Mesenchymal stem cell (in vitro differentiated cells and primary cell): ENCODE data around the gene NAP1L1.
A peak's percentile ranks its signal among the peaks of the same experiment; 100 is the strongest.

Source experiments
- DNase-seq: peaks from one replicate; pipeline ENCODE4 v3.0.0-alpha.2; 2013
- H2AFZ ChIP-seq: one replicate; pipeline ENCODE4 v1.6.1; 2013; ENCODE audit warnings: low read depth, mild to moderate bottlenecking, control low read depth, inconsistent platforms, low read length, moderate library complexity
- H2AK5ac ChIP-seq: 2 replicates; pipeline ENCODE4 v1.6.1; 2013; ENCODE audit warnings: low read length, moderate library complexity, mild to moderate bottlenecking, inconsistent platforms; ENCODE audit not compliant: severe bottlenecking
- H2BK120ac ChIP-seq: one replicate; pipeline ENCODE4 v1.6.1; 2013; ENCODE audit warnings: low read depth, mild to moderate bottlenecking, inconsistent platforms, low read length, moderate library complexity
- H2BK12ac ChIP-seq, 2 experiments: one replicate each; pipeline ENCODE4 v1.6.1; 2013; ENCODE audit warnings: inconsistent platforms in 2 of 2, low read length in 2 of 2, mild to moderate bottlenecking in 2 of 2, moderate library complexity in 2 of 2, control low read depth in 1 of 2
- H2BK15ac ChIP-seq: one replicate; pipeline ENCODE4 v1.6.1; 2013; ENCODE audit warnings: mild to moderate bottlenecking, low read depth, inconsistent platforms; ENCODE audit not compliant: poor library complexity, severe bottlenecking
- H2BK5ac ChIP-seq: 2 replicates; pipeline ENCODE4 v1.6.1; 2013; ENCODE audit warnings: low read depth, mild to moderate bottlenecking, low read length, control low read depth, inconsistent platforms; ENCODE audit not compliant: poor library complexity, severe bottlenecking
- H3K14ac ChIP-seq, 2 experiments: one replicate each; pipeline ENCODE4 v1.6.1; 2013; ENCODE audit warnings: inconsistent platforms in 2 of 2, low read length in 2 of 2, control low read depth in 1 of 2, mild to moderate bottlenecking in 1 of 2, moderate library complexity in 1 of 2
- H3K18ac ChIP-seq, 2 experiments: one replicate each; pipeline ENCODE4 v1.6.1; 2013; ENCODE audit warnings: inconsistent platforms in 2 of 2, low read length in 2 of 2, control low read depth in 1 of 2, low read depth in 1 of 2, mild to moderate bottlenecking in 1 of 2
- H3K23ac ChIP-seq, 2 experiments: one replicate each; pipeline ENCODE4 v1.6.1; 2013; ENCODE audit warnings: inconsistent platforms in 2 of 2, low read length in 2 of 2, mild to moderate bottlenecking in 2 of 2, moderate library complexity in 2 of 2, control low read depth in 1 of 2
- H3K27ac ChIP-seq: 2 replicates; pipeline ENCODE4 v1.5.1; 2013; ENCODE audit warnings: mild to moderate bottlenecking, moderate library complexity, low read length, control low read depth, inconsistent platforms; ENCODE audit not compliant: poor library complexity, severe bottlenecking
- H3K27me3 ChIP-seq, 2 experiments: 2 replicates each; pipeline versions ENCODE4 v1.6.1 to v1.7.0; 2013; ENCODE audit warnings: low read length in 2 of 2, mild to moderate bottlenecking in 2 of 2, moderate library complexity in 2 of 2, control low read depth in 1 of 2, inconsistent platforms in 1 of 2; ENCODE audit not compliant: control insufficient read depth in 1 of 2, insufficient read depth in 1 of 2
- H3K36me3 ChIP-seq, 2 experiments: 2 replicates each; pipeline versions ENCODE4 v1.6.1 to v1.7.0; 2013; ENCODE audit warnings: low read length in 2 of 2, control low read depth in 1 of 2, inconsistent platforms in 1 of 2, low read depth in 1 of 2, mild to moderate bottlenecking in 1 of 2; ENCODE audit not compliant: insufficient read depth in 2 of 2, control insufficient read depth in 1 of 2
- H3K4ac ChIP-seq, 2 experiments: one replicate each; pipeline ENCODE4 v1.6.1; 2013; ENCODE audit warnings: inconsistent platforms in 2 of 2, low read length in 2 of 2, mild to moderate bottlenecking in 2 of 2, moderate library complexity in 2 of 2, control low read depth in 1 of 2, low read depth in 1 of 2
- H3K4me1 ChIP-seq: 2 replicates; pipeline ENCODE4 v1.6.1; 2013; ENCODE audit warnings: low read depth, low read length, control low read depth; ENCODE audit not compliant: control insufficient read depth, insufficient read depth
- H3K4me2 ChIP-seq: 2 replicates; pipeline ENCODE4 v1.6.1; 2013; ENCODE audit warnings: low read length, mild to moderate bottlenecking, inconsistent platforms; ENCODE audit not compliant: poor library complexity, severe bottlenecking
- H3K4me3 ChIP-seq, 2 experiments: 2 replicates each; pipeline versions ENCODE4 v1.5.1 to v1.7.0; 2013; ENCODE audit warnings: low read length in 2 of 2, mild to moderate bottlenecking in 2 of 2, control low read depth in 1 of 2, low read depth in 1 of 2; ENCODE audit not compliant: insufficient read depth in 1 of 2
- H3K79me1 ChIP-seq: replicated peaks from 2 replicates; pipeline ENCODE4 v1.6.1; 2013; ENCODE audit warnings: mild to moderate bottlenecking, control low read depth, low read length, inconsistent platforms; ENCODE audit not compliant: poor library complexity, severe bottlenecking
- H3K9ac ChIP-seq: 2 replicates; pipeline ENCODE4 v1.7.0; 2013; ENCODE audit warnings: mild to moderate bottlenecking, low read length, moderate library complexity
- H3K9me3 ChIP-seq: 2 replicates; pipeline ENCODE4 v1.7.0; 2013; ENCODE audit warnings: mild to moderate bottlenecking, low read length; ENCODE audit not compliant: control insufficient read depth
- H4K8ac ChIP-seq: one replicate; pipeline ENCODE4 v1.6.1; 2013; ENCODE audit warnings: inconsistent platforms, mild to moderate bottlenecking, low read length, moderate library complexity
- H4K91ac ChIP-seq: one replicate; pipeline ENCODE4 v1.6.1; 2013; ENCODE audit warnings: mild to moderate bottlenecking, low read length, inconsistent platforms
- WGBS: methylation state at CpG from one replicate; pipeline ENCODE4 v1.1.7; 2013; ENCODE audit warnings: mixed read lengths; 5-methylcytosine and 5-hydroxymethylcytosine counted together

The NAP1L1 gene

DNA sequence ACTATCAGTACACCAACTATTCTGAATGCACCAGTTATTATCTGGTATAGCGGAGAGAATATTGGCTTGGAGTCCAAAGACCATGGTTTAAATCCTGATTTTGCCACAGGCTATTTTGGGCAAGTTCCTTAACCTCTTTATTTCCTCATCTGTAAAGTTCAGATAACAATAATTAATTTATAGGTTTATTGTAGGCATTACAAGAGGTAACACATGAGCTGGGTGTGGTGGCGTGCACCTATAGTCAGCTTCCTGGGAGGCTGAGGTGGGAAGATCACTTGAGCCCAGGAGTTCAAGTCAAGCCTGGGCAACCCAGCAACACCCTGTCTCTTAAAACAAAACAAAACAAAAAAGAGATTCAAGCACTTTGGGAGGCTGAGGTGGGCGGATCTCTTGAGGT lies 76.1 kb downstream of the NAP1L1 start:
- no peak overlapping the region for H2BK12ac ChIP-seq
- no peak overlapping the region for H3K9ac ChIP-seq
- H3K36me3 ChIP-seq, result no peaks in the 10 kb centered on the region
- H2AFZ ChIP-seq, result no peak overlapping the region
- H3K27ac ChIP-seq, result no peak overlapping the region
- H3K23ac ChIP-seq, result no peak overlapping the region
- H2BK15ac ChIP-seq, result no peak overlapping the region
- no peak overlapping the region for H4K91ac ChIP-seq
- no peak overlapping the region for H4K8ac ChIP-seq
- no peak overlapping the region for H2AK5ac ChIP-seq
- no peak overlapping the region for H3K4ac ChIP-seq
- 97% methylated on average over 2 of the region's 3 CpGs for WGBS
- no peak overlapping the region for H2BK5ac ChIP-seq
- no peaks in the 10 kb centered on the region for H3K79me1 ChIP-seq
- DNase-seq, result no peak
- H2BK120ac ChIP-seq, result no peak overlapping the region
- no peak overlapping the region for H3K14ac ChIP-seq
- H3K9me3 ChIP-seq, result no peaks in the 10 kb centered on the region
- H3K4me1 ChIP-seq, result peaks cover 4% of the 10 kb centered on the region
- H3K27me3 ChIP-seq, result no peaks in the 10 kb centered on the region
- H3K18ac ChIP-seq, result no peak overlapping the region
- H3K4me2 ChIP-seq, result no peak overlapping the region
- H3K4me3 ChIP-seq, result no peak overlapping the region

GRCh38 chr12:76007640-76008039 lies 76.8 kb downstream of the NAP1L1 start:
- DNase-seq, result no peak
- Histone ChIP-seq H3K9ac (no peak overlapping the region), H4K8ac (peak overlapping the region; percentile 22), H3K27ac (no peak overlapping the region), H3K14ac (no peak overlapping the region), H3K27me3 (no peaks in the 10 kb centered on the region), H3K4ac (no peak overlapping the region), H3K4me2 (no peak overlapping the region), H3K18ac (no peak overlapping the region), H2BK15ac (no peak overlapping the region), H2BK12ac (peak overlapping the region in 1 of 2 experiments; percentile 4), H3K23ac (no peak overlapping the region), H2BK120ac (no peak overlapping the region), H3K79me1 (no peaks in the 10 kb centered on the region), H2AFZ (no peak overlapping the region), H4K91ac (peak overlapping the region; percentile 67), H3K36me3 (no peaks in the 10 kb centered on the region), H3K4me3 (no peak overlapping the region), H3K4me1 (peaks cover 4% of the 10 kb centered on the region), H3K9me3 (no peaks in the 10 kb centered on the region), H2BK5ac (no peak overlapping the region), H2AK5ac (no peak overlapping the region)
- 69% methylated on average over 8 of the region's 8 CpGs for WGBS

DNA sequence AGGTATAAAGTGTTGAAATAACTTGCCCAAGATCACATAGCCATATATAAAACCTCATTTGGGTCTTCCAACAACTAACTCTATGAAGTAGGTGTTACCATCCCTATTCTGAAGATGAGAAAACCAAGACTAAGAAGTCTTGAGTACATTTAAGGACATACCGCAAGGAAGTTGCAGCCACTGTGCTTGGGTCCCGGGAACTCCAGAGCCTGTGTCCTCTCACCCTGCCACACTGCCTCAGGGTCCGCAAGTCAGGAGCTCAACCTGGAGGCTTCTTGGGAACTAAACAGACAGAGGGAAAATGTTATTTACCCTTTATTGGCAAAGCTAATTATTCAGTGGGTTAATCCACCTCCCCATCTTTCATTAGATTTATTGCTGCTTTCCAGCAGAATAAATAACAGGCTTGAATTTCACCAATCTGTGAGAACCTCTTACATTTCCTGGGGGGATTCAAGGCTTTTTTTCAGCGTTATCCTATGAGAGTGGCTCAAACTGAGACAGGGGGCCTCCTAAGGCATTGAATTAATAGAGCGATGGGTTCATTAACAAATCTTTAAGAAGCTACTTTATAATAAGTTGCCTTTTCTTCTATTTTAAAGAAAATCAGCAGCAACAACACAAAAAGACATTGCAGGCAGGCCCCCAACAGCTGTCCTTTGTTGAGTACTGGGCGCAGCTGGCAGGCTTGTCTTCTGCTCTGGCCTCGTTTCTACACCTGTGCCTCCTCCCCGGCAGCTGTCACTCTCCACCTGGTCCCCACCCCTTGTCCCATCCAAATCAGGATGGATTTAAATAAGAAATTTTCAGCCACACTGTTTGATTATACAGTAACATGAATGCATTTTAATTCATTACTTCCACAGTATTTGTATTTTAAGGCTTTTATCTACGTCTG lies 78.2 kb downstream of the NAP1L1 start:
- Histone ChIP-seq H3K18ac (no peak overlapping the region), H4K8ac (no peak overlapping the region), H3K14ac (no peak overlapping the region), H3K4ac (no peak overlapping the region), H2BK12ac (peak overlapping the region; percentile 66 to 91), H3K9me3 (no peaks in the 10 kb centered on the region), H2BK5ac (no peak overlapping the region), H3K36me3 (no peaks in the 10 kb centered on the region), H3K79me1 (no peaks in the 10 kb centered on the region), H3K4me2 (no peak overlapping the region), H2AK5ac (no peak overlapping the region), H3K27me3 (no peaks in the 10 kb centered on the region), H4K91ac (no peak overlapping the region), H3K23ac (no peak overlapping the region), H3K9ac (no peak overlapping the region), H2BK15ac (no peak overlapping the region), H2BK120ac (peak overlapping the region; percentile 36), H2AFZ (no peak overlapping the region), H3K27ac (no peak overlapping the region), H3K4me1 (peaks cover 4% of the 10 kb centered on the region), H3K4me3 (no peak overlapping the region)
- DNase-seq, result no peak
- WGBS, result 93% methylated on average over 7 of the region's 9 CpGs

GRCh38 chr12:76003355-76003638 lies 81.2 kb downstream of the NAP1L1 start:
- peaks cover 2% of the 10 kb centered on the region for H3K4me1 ChIP-seq
- no peak overlapping the region for H3K9ac ChIP-seq
- no peaks in the 10 kb centered on the region for H3K36me3 ChIP-seq
- H4K8ac ChIP-seq, result no peak overlapping the region
- no peak overlapping the region for H3K18ac ChIP-seq
- H3K23ac ChIP-seq, result no peak overlapping the region
- no peak for DNase-seq
- H3K79me1 ChIP-seq, result no peaks in the 10 kb centered on the region
- H3K9me3 ChIP-seq, result no peaks in the 10 kb centered on the region
- no peak overlapping the region for H4K91ac ChIP-seq
- H2AK5ac ChIP-seq, result peak overlapping the region; percentile 51
- no peak overlapping the region for H3K27ac ChIP-seq
- H2BK5ac ChIP-seq, result no peak overlapping the region
- H3K27me3 ChIP-seq, result no peaks in the 10 kb centered on the region
- H2BK120ac ChIP-seq, result no peak overlapping the region
- no peak overlapping the region for H3K14ac ChIP-seq
- no peak overlapping the region for H3K4me3 ChIP-seq
- no peak overlapping the region for H2AFZ ChIP-seq
- no peak overlapping the region for H2BK15ac ChIP-seq
- no peak overlapping the region for H3K4ac ChIP-seq
- 90% methylated on average over 2 of the region's 2 CpGs for WGBS
- no peak overlapping the region for H3K4me2 ChIP-seq
- H2BK12ac ChIP-seq, result peak overlapping the region in 1 of 2 experiments; percentile 11
